IMR-90 (cell line): ENCODE results near the gene MYOM1.

Experiments used
- CEBPB ChIP-seq: IDR thresholded peaks from 2 replicates; pipeline ENCODE4 v1.6.1; 2012; ENCODE audit warnings: low read depth, low read length, improper control_type of control experiment
- MAFK ChIP-seq: IDR thresholded peaks from 2 replicates; pipeline ENCODE4 v1.6.1; 2012; ENCODE audit warnings: low read depth, low read length, improper control_type of control experiment
- NFE2L2 ChIP-seq: fragments of 150-350 bp; IDR thresholded peaks from 2 replicates; pipeline ENCODE4 v1.6.1; 2016; ENCODE audit warnings: low read depth, mild to moderate bottlenecking, low read length
- POLR2A ChIP-seq: IDR thresholded peaks from 2 replicates; pipeline ENCODE4 v1.6.1; 2012; ENCODE audit warnings: mild to moderate bottlenecking, low read depth, low read length
- RAD21 ChIP-seq: IDR thresholded peaks from 2 replicates; pipeline ENCODE4 v1.6.1; 2012; ENCODE audit warnings: low read length, improper control_type of control experiment
- TF ChIP-seq, protein P1 (sequence below): conservative IDR thresholded peaks from 2 replicates; pipeline ENCODE4 v1.5.1; 2012; ENCODE audit warnings: mild to moderate bottlenecking, low read depth, low read length, improper control_type of control experiment

- TF ChIP-seq POLR2A (no peak), RAD21 (no peak), NFE2L2 (no peak), MAFK (no peak), CEBPB (no peak)
- TF ChIP-seq, protein P1, sequence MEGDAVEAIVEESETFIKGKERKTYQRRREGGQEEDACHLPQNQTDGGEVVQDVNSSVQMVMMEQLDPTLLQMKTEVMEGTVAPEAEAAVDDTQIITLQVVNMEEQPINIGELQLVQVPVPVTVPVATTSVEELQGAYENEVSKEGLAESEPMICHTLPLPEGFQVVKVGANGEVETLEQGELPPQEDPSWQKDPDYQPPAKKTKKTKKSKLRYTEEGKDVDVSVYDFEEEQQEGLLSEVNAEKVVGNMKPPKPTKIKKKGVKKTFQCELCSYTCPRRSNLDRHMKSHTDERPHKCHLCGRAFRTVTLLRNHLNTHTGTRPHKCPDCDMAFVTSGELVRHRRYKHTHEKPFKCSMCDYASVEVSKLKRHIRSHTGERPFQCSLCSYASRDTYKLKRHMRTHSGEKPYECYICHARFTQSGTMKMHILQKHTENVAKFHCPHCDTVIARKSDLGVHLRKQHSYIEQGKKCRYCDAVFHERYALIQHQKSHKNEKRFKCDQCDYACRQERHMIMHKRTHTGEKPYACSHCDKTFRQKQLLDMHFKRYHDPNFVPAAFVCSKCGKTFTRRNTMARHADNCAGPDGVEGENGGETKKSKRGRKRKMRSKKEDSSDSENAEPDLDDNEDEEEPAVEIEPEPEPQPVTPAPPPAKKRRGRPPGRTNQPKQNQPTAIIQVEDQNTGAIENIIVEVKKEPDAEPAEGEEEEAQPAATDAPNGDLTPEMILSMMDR, result no peak
Observed at GRCh38 chr18:3120356-3120755, 99.4 kb downstream of the MYOM1 start.
